H1 (cell line): ENCODE data around the gene MAPKAP1. TPM values are rescaled to one million over a fixed set of nuclear protein-coding genes. Genes with fewer than 3 reads are reported as not detected.

Source experiments
- EGR1 ChIP-seq: IDR thresholded peaks from 2 replicates; pipeline ENCODE4 v1.6.1; 2011; ENCODE audit warnings: low read depth, low read length, borderline replicate concordance
- EP300 ChIP-seq, 2 experiments: IDR thresholded peaks; 1 replicate in 1 of 2; 2 replicates in 1 of 2; pipeline ENCODE4 v1.6.1; 2011 to 2012; ENCODE audit warnings: low read depth in 2 of 2, low read length in 2 of 2, mild to moderate bottlenecking in 2 of 2, borderline replicate concordance in 1 of 2, inconsistent platforms in 1 of 2, moderate library complexity in 1 of 2
- GTF2F1 ChIP-seq: IDR thresholded peaks from 2 replicates; pipeline ENCODE4 v1.6.1; 2012; ENCODE audit warnings: low read depth, low read length, improper control_type of control experiment, borderline replicate concordance
- KDM4A ChIP-seq: IDR thresholded peaks from one replicate; pipeline ENCODE4 v1.7.1; 2012; ENCODE audit warnings: low read depth, mild to moderate bottlenecking, moderate library complexity, low read length, inconsistent platforms; ENCODE audit not compliant: severe bottlenecking
- RBBP5 ChIP-seq: IDR thresholded peaks from 2 replicates; pipeline ENCODE4 v1.7.1; 2012; ENCODE audit warnings: low read depth, mild to moderate bottlenecking, inconsistent platforms, low read length, moderate library complexity, borderline replicate concordance
- RFX5 ChIP-seq: IDR thresholded peaks from 2 replicates; pipeline ENCODE4 v1.6.1; 2011; ENCODE audit warnings: low read depth, low read length, improper control_type of control experiment, borderline replicate concordance
- SAP30 ChIP-seq: fragments of 300-600 bp; sonication (generic); IDR thresholded peaks from 2 replicates; pipeline ENCODE4 v1.7.1; 2012; ENCODE audit warnings: low read length, moderate library complexity, mild to moderate bottlenecking, inconsistent platforms; ENCODE audit not compliant: insufficient read depth, insufficient replicate concordance
- TBP ChIP-seq: IDR thresholded peaks from 2 replicates; pipeline ENCODE4 v1.6.1; 2011; ENCODE audit warnings: low read depth, low read length, improper control_type of control experiment
- polyA plus RNA-seq, 7 experiments: library from polyadenylated mRNA; depleted of rRNA in 3 of 7; stranded (reverse) in 5 of 7; unstranded in 2 of 7; fragments of >200 nt in 5 of 7; fragments of 200-250 nt in 2 of 7; gene quantifications; 1 replicate in 5 of 7; 2 replicates in 1 of 7; 4 replicates in 1 of 7; pipeline versions ENCODE4 v1.2.1 to v1.2.3, GENCODE V29; 2011 to 2013; ENCODE audit warnings: missing spikeins in 2 of 7, mixed read lengths in 2 of 7
- total RNA-seq: library from RNA; stranded (reverse); fragmentation: NEBNext Ultra II Directional; extraction: Animal tissue kit (Norgen Biotek cat#: 25700); gene quantifications from 2 replicates; pipeline ENCODE4 v1.2.1, GENCODE V29; 2021
- TF ChIP-seq, protein P1 (sequence below): fragments of 300-600 bp; sonication (generic); IDR thresholded peaks from 2 replicates; pipeline ENCODE4 v1.7.1; 2012; ENCODE audit warnings: low read length, moderate library complexity, mild to moderate bottlenecking, inconsistent platforms; ENCODE audit not compliant: insufficient replicate concordance

The MAPKAP1 gene
- total and polyA plus RNA-seq, 2 of the 8 experiments (the other 6 are each of a cell fraction or from before 2014, with no cell fraction given) = 79.2 to 140 TPM

DNA sequence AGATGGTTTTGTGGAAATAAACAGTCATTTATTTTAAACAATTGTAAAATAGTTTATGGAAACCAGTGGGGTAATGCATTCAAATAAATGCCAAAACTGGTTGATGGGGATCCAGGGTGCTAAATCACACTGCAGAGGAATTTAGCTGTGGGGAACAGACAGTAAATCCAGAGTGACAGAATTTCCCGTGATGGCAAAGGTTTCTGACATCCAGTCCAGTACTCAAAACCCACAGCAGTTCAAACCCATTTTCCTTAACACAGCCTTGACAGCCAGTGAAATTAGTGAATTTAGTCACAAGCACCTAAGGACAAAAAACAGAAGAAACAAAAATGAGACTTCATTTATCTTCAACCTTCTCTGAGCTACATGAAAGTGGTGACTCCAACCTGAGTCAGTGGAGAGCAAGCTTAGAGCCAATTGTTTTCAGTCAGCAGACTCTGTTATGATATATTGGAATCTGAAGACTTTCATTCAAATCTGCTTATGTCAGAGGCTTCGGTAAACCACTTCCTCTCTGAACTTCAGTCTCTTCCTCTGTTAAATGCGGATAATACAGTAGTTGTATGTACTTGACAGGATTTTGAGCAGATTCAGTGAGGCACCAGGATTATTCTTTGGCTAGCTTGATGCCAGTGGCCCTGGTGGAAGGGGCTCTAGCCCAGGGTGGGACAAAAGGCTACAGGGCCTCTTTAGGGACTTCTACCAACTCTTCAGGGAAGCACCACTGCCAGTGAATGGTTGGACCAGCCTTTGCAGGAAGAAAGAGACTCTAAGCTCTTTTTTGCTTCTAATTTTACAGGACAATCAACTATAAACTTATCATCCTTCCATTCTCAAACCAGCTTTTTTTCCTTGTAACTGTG lies 185.3 kb downstream of the MAPKAP1 start (continued):
- TF ChIP-seq, protein P1, sequence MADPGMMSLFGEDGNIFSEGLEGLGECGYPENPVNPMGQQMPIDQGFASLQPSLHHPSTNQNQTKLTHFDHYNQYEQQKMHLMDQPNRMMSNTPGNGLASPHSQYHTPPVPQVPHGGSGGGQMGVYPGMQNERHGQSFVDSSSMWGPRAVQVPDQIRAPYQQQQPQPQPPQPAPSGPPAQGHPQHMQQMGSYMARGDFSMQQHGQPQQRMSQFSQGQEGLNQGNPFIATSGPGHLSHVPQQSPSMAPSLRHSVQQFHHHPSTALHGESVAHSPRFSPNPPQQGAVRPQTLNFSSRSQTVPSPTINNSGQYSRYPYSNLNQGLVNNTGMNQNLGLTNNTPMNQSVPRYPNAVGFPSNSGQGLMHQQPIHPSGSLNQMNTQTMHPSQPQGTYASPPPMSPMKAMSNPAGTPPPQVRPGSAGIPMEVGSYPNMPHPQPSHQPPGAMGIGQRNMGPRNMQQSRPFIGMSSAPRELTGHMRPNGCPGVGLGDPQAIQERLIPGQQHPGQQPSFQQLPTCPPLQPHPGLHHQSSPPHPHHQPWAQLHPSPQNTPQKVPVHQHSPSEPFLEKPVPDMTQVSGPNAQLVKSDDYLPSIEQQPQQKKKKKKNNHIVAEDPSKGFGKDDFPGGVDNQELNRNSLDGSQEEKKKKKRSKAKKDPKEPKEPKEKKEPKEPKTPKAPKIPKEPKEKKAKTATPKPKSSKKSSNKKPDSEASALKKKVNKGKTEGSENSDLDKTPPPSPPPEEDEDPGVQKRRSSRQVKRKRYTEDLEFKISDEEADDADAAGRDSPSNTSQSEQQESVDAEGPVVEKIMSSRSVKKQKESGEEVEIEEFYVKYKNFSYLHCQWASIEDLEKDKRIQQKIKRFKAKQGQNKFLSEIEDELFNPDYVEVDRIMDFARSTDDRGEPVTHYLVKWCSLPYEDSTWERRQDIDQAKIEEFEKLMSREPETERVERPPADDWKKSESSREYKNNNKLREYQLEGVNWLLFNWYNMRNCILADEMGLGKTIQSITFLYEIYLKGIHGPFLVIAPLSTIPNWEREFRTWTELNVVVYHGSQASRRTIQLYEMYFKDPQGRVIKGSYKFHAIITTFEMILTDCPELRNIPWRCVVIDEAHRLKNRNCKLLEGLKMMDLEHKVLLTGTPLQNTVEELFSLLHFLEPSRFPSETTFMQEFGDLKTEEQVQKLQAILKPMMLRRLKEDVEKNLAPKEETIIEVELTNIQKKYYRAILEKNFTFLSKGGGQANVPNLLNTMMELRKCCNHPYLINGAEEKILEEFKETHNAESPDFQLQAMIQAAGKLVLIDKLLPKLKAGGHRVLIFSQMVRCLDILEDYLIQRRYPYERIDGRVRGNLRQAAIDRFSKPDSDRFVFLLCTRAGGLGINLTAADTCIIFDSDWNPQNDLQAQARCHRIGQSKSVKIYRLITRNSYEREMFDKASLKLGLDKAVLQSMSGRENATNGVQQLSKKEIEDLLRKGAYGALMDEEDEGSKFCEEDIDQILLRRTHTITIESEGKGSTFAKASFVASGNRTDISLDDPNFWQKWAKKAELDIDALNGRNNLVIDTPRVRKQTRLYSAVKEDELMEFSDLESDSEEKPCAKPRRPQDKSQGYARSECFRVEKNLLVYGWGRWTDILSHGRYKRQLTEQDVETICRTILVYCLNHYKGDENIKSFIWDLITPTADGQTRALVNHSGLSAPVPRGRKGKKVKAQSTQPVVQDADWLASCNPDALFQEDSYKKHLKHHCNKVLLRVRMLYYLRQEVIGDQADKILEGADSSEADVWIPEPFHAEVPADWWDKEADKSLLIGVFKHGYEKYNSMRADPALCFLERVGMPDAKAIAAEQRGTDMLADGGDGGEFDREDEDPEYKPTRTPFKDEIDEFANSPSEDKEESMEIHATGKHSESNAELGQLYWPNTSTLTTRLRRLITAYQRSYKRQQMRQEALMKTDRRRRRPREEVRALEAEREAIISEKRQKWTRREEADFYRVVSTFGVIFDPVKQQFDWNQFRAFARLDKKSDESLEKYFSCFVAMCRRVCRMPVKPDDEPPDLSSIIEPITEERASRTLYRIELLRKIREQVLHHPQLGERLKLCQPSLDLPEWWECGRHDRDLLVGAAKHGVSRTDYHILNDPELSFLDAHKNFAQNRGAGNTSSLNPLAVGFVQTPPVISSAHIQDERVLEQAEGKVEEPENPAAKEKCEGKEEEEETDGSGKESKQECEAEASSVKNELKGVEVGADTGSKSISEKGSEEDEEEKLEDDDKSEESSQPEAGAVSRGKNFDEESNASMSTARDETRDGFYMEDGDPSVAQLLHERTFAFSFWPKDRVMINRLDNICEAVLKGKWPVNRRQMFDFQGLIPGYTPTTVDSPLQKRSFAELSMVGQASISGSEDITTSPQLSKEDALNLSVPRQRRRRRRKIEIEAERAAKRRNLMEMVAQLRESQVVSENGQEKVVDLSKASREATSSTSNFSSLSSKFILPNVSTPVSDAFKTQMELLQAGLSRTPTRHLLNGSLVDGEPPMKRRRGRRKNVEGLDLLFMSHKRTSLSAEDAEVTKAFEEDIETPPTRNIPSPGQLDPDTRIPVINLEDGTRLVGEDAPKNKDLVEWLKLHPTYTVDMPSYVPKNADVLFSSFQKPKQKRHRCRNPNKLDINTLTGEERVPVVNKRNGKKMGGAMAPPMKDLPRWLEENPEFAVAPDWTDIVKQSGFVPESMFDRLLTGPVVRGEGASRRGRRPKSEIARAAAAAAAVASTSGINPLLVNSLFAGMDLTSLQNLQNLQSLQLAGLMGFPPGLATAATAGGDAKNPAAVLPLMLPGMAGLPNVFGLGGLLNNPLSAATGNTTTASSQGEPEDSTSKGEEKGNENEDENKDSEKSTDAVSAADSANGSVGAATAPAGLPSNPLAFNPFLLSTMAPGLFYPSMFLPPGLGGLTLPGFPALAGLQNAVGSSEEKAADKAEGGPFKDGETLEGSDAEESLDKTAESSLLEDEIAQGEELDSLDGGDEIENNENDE = no peak
- TF ChIP-seq RBBP5 (no peak), SAP30 (no peak), GTF2F1 (no peak), KDM4A (no peak), RFX5 (no peak), EGR1 (no peak), EP300 (IDR thresholded peaks at IDR 0.05; ENCODE audit: borderline replicate concordance in 1 of 2, low read depth in 2 of 2, low read length in 2 of 2) (no peak), TBP (no peak)
